Right atrium auricular region (tissue), 2 donors: ENCODE results near the gene IER5L. TPM values are rescaled to one million over a fixed set of nuclear protein-coding genes. Genes with fewer than 3 reads are reported as not detected.

Experiments
- DNase-seq: peaks from one replicate; pipeline ENCODE4 v3.0.0-alpha.2; 2019; ENCODE audit warnings: low spot score
- H3K27ac ChIP-seq, 2 donors: fragments of 200-600 bp; sonication (generic); 1 replicate in 1 of 2; 2 replicates in 1 of 2; pipeline ENCODE4 v1.5.1; 2016 to 2019
- H3K27me3 ChIP-seq, 2 donors: fragments of 200-600 bp; sonication (generic); one replicate each; pipeline versions ENCODE4 v1.5.1 to v1.6.0; 2017 to 2019
- H3K36me3 ChIP-seq: fragments of 200-600 bp; sonication (generic); one replicate; pipeline ENCODE4 v1.5.1; 2016
- H3K4me1 ChIP-seq, 2 donors: fragments of 200-600 bp; sonication (generic); one replicate each; pipeline versions ENCODE4 v1.5.1 to v1.6.0; 2017 to 2019
- H3K4me3 ChIP-seq, 2 donors: fragments of 200-600 bp; sonication (generic); 1 replicate in 1 of 2; 2 replicates in 1 of 2; pipeline ENCODE4 v1.5.1; 2017 to 2019; ENCODE audit warnings: mild to moderate bottlenecking in 1 of 2, moderate library complexity in 1 of 2
- H3K9me3 ChIP-seq, 2 donors: fragments of 200-600 bp; sonication (generic); one replicate each; pipeline ENCODE4 v1.5.1; 2019
- CTCF ChIP-seq, 2 donors: fragments of 200-600 bp; sonication (generic); IDR thresholded peaks; one replicate each; pipeline ENCODE4 v1.5.1; 2019; ENCODE audit warnings: antibody characterized with exemption in 2 of 2
- total RNA-seq, 2 donors: library from RNA; depleted of rRNA; stranded (reverse); fragments of >200 nt; gene quantifications; one replicate each; pipeline ENCODE4 v1.1.0, GENCODE V29; 2016

IER5L gene
- total RNA-seq, 2 donors from 2014 or later: 5.5 to 11.6 TPM

GRCh38 chr9:129154866-129155477 lies 23.1 kb downstream of the IER5L start:
- TF ChIP-seq CTCF (IDR thresholded peaks at IDR 0.05): no peak
- H3K4me3 ChIP-seq: no peak overlapping the region
- no peaks in the 10 kb centered on the region for H3K36me3 ChIP-seq
- H3K9me3 ChIP-seq: no peaks in the 10 kb centered on the region
- no peak overlapping the region for H3K27ac ChIP-seq
- no peaks in the 10 kb centered on the region for H3K27me3 ChIP-seq
- no peak for DNase-seq
- H3K4me1 ChIP-seq: no peaks in the 10 kb centered on the region

- H3K9me3 ChIP-seq: no peaks in the 10 kb centered on the region
- DNase-seq: no peak
- no peaks in the 10 kb centered on the region for H3K27me3 ChIP-seq
- H3K4me1 ChIP-seq: peaks cover 0 to 18% of the 10 kb centered on the region in 2 donors
- H3K4me3 ChIP-seq: no peak overlapping the region
- no peak overlapping the region for H3K27ac ChIP-seq
- TF ChIP-seq CTCF (IDR thresholded peaks at IDR 0.05): no peak
- H3K36me3 ChIP-seq: peaks cover 21% of the 10 kb centered on the region
Observed at GRCh38 chr9:129151469-129151868, 26.6 kb downstream of the IER5L start.

GRCh38 chr9:129150672-129151211 lies 27.3 kb downstream of the IER5L start:
- no peak for DNase-seq
- Histone ChIP-seq H3K9me3 (no peaks in the 10 kb centered on the region), H3K27me3 (no peaks in the 10 kb centered on the region), H3K4me3 (no peak overlapping the region), H3K36me3 (peaks cover 21% of the 10 kb centered on the region), H3K27ac (no peak overlapping the region), H3K4me1 (peaks cover 0 to 25% of the 10 kb centered on the region in 2 donors)
- TF ChIP-seq CTCF (IDR thresholded peaks at IDR 0.05): no peak

- DNase-seq: no peak
- no peak for TF ChIP-seq CTCF (IDR thresholded peaks at IDR 0.05)
- Histone ChIP-seq H3K27ac (no peak overlapping the region), H3K4me1 (peaks cover 0 to 31% of the 10 kb centered on the region in 2 donors), H3K36me3 (peaks cover 21% of the 10 kb centered on the region), H3K27me3 (no peaks in the 10 kb centered on the region), H3K9me3 (no peaks in the 10 kb centered on the region), H3K4me3 (no peak overlapping the region)
Observed at GRCh38 chr9:129150122-129150521, 27.9 kb downstream of the IER5L start.

GRCh38 chr9:129149442-129149841 lies 28.6 kb downstream of the IER5L start:
- Histone ChIP-seq H3K4me3 (no peak overlapping the region), H3K27me3 (no peaks in the 10 kb centered on the region), H3K4me1 (peaks cover 0 to 38% of the 10 kb centered on the region in 2 donors), H3K27ac (no peak overlapping the region), H3K9me3 (no peaks in the 10 kb centered on the region), H3K36me3 (peaks cover 21% of the 10 kb centered on the region)
- no peak for DNase-seq
- TF ChIP-seq CTCF (IDR thresholded peaks at IDR 0.05): no peak
